ENCODE measurements around the gene S1PR3. TPM values are rescaled to one million over a fixed set of nuclear protein-coding genes. Genes with fewer than 3 reads are reported as not detected.

Gene S1PR3
- total RNA-seq, 1 donor from 2014 or later = 18.3 TPM

- peaks cover 3% of the 10 kb centered on the region for H3K27me3 Mint-ChIP-seq (ENCODE audit: unreplicated experiment)
- no peaks in the 10 kb centered on the region for H3K36me3 Mint-ChIP-seq (ENCODE audit: low read depth, unreplicated experiment)
- H3K4me1 Mint-ChIP-seq (ENCODE audit: unreplicated experiment) = peaks cover 5% of the 10 kb centered on the region
- DNase-seq (ENCODE audit: low spot score) = no peak
- no peaks in the 10 kb centered on the region for H3K9me3 Mint-ChIP-seq (ENCODE audit: unreplicated experiment)
- no peak overlapping the region for H3K27ac Mint-ChIP-seq (ENCODE audit: unreplicated experiment)
- H3K4me3 Mint-ChIP-seq (ENCODE audit: unreplicated experiment) = no peak overlapping the region
- no peak for TF ChIP-seq CTCF (IDR thresholded peaks at IDR 0.05; ENCODE audit: unreplicated experiment)
Observed at GRCh38 chr9:88978034-88978433, 13.2 kb upstream of the S1PR3 start.

- Mint-ChIP-seq H3K27ac (ENCODE audit: unreplicated experiment) (no peak overlapping the region), H3K27me3 (ENCODE audit: unreplicated experiment) (peaks cover 3% of the 10 kb centered on the region), H3K4me1 (ENCODE audit: unreplicated experiment) (peaks cover 5% of the 10 kb centered on the region), H3K4me3 (ENCODE audit: unreplicated experiment) (no peak overlapping the region), H3K9me3 (ENCODE audit: unreplicated experiment) (no peaks in the 10 kb centered on the region), H3K36me3 (ENCODE audit: low read depth, unreplicated experiment) (no peaks in the 10 kb centered on the region)
- no peak for DNase-seq (ENCODE audit: low spot score)
- no peak for TF ChIP-seq CTCF (IDR thresholded peaks at IDR 0.05; ENCODE audit: unreplicated experiment)
Observed at GRCh38 chr9:88979021-88979420, 12.2 kb upstream of the S1PR3 start.

GRCh38 chr9:88979791-88980190, 11.5 kb upstream of the S1PR3 start:
- peaks cover 5% of the 10 kb centered on the region for H3K4me1 Mint-ChIP-seq (ENCODE audit: unreplicated experiment)
- no peak for TF ChIP-seq CTCF (IDR thresholded peaks at IDR 0.05; ENCODE audit: unreplicated experiment)
- no peak overlapping the region for H3K27ac Mint-ChIP-seq (ENCODE audit: unreplicated experiment)
- no peaks in the 10 kb centered on the region for H3K9me3 Mint-ChIP-seq (ENCODE audit: unreplicated experiment)
- H3K27me3 Mint-ChIP-seq (ENCODE audit: unreplicated experiment) = peaks cover 3% of the 10 kb centered on the region
- no peaks in the 10 kb centered on the region for H3K36me3 Mint-ChIP-seq (ENCODE audit: low read depth, unreplicated experiment)
- no peak for DNase-seq (ENCODE audit: low spot score)
- no peak overlapping the region for H3K4me3 Mint-ChIP-seq (ENCODE audit: unreplicated experiment)

- Mint-ChIP-seq H3K27ac (ENCODE audit: unreplicated experiment) (no peak overlapping the region), H3K27me3 (ENCODE audit: unreplicated experiment) (peaks cover 3% of the 10 kb centered on the region), H3K36me3 (ENCODE audit: low read depth, unreplicated experiment) (no peaks in the 10 kb centered on the region), H3K4me3 (ENCODE audit: unreplicated experiment) (no peak overlapping the region), H3K4me1 (ENCODE audit: unreplicated experiment) (peaks cover 5% of the 10 kb centered on the region), H3K9me3 (ENCODE audit: unreplicated experiment) (no peaks in the 10 kb centered on the region)
- DNase-seq (ENCODE audit: low spot score) = no peak
- TF ChIP-seq CTCF (IDR thresholded peaks at IDR 0.05; ENCODE audit: unreplicated experiment) = no peak
Observed at GRCh38 chr9:88980740-88981203, 10.5 kb upstream of the S1PR3 start.

- no peak for TF ChIP-seq CTCF (IDR thresholded peaks at IDR 0.05; ENCODE audit: unreplicated experiment)
- Mint-ChIP-seq H3K36me3 (ENCODE audit: low read depth, unreplicated experiment) (no peaks in the 10 kb centered on the region), H3K9me3 (ENCODE audit: unreplicated experiment) (no peaks in the 10 kb centered on the region), H3K27me3 (ENCODE audit: unreplicated experiment) (peaks cover under 1% of the 10 kb centered on the region), H3K4me3 (ENCODE audit: unreplicated experiment) (no peak overlapping the region), H3K27ac (ENCODE audit: unreplicated experiment) (no peak overlapping the region), H3K4me1 (ENCODE audit: unreplicated experiment) (peaks cover 7% of the 10 kb centered on the region)
- no peak for DNase-seq (ENCODE audit: low spot score)
Observed at GRCh38 chr9:88983865-88984542, 7.3 kb upstream of the S1PR3 start.

Measured in endothelial cell (in vitro differentiated cells).